ENCODE data around the gene IMMP2L.
"Not testable (repeated sequence)": the region's sequence is repeated elsewhere in the genome, so short reads cannot be mapped to it uniquely, and the experiment has no call there.

Gene IMMP2L

GRCh38 chr7:110673148-110673547 is 889.1 kb downstream of the IMMP2L start:
- no peak for DNase-seq (ENCODE audit: extremely low read depth, low read depth)

DNA sequence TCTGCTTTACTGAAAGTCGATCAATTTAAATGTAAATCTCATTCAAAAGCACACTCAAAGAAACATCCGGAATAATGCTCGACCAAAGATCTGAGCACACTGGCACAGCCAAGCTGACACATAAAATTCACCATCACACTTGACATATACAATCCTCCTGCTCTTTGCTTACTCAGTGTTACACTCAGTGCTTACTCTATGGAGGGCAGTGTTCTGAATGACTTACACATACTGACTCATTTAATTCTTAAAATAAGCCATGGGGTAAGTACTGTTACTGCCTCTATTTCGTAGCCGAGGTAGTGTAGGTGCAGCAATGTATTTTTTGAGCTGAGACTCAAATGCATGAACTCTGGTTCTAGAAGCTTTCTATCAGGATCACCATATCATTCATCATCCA is 892.9 kb downstream of the IMMP2L start:
- TF ChIP-seq, protein P1, sequence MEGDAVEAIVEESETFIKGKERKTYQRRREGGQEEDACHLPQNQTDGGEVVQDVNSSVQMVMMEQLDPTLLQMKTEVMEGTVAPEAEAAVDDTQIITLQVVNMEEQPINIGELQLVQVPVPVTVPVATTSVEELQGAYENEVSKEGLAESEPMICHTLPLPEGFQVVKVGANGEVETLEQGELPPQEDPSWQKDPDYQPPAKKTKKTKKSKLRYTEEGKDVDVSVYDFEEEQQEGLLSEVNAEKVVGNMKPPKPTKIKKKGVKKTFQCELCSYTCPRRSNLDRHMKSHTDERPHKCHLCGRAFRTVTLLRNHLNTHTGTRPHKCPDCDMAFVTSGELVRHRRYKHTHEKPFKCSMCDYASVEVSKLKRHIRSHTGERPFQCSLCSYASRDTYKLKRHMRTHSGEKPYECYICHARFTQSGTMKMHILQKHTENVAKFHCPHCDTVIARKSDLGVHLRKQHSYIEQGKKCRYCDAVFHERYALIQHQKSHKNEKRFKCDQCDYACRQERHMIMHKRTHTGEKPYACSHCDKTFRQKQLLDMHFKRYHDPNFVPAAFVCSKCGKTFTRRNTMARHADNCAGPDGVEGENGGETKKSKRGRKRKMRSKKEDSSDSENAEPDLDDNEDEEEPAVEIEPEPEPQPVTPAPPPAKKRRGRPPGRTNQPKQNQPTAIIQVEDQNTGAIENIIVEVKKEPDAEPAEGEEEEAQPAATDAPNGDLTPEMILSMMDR (IDR thresholded peaks at IDR 0.05; ENCODE audit: low read depth, low read length): no peak
- DNase-seq (ENCODE audit: extremely low read depth, low read depth): no peak

More at GRCh38 chr7:110673148-110673547, 889.1 kb downstream of the IMMP2L start:
- TF ChIP-seq, protein P1 (IDR thresholded peaks at IDR 0.05; ENCODE audit: low read depth, low read length): no peak

DNA sequence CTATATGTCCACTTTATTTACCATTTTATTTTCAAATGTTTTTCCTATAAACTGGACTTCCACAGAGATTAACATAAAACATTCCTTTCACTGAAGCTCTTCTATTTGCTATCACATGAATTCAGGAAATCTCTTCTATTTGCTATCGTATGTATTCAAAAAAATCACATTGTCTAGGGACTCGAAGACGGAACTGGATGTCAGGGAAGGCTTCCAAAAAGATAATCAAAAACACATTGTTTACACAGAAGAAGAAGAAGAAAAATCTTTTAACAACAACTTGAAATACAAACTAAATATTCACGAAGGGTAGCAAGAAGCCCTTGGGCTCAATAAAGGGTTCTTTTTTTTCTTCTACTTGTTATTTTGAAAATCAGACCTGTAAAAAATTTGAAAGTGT is 897.5 kb downstream of the IMMP2L start:
- TF ChIP-seq, protein P1 (IDR thresholded peaks at IDR 0.05; ENCODE audit: low read depth, low read length): no peak
- DNase-seq (ENCODE audit: extremely low read depth, low read depth): no peak

DNA sequence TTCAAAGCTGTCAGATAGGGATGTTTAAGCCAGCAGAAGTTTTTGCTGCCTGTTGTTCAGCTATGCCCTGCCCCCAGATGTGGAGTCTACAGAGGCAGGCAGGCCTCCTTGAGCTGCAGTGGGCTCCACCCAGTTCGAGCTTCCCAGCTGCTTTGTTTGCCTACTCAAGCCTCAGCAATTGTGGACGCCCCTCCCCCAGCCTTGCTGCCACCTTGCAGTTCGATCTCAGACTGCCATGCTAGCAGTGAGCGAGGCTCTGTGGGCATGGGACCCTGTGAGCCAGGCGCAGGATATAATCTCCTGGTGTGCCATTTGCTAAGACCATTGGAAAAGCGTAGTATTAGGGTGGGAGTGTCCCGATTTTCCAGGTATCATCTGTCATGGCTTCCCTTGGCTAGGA is 901.7 kb downstream of the IMMP2L start:
- DNase-seq (ENCODE audit: extremely low read depth, low read depth): not testable (repeated sequence)

- TF ChIP-seq, protein P1 (IDR thresholded peaks at IDR 0.05; ENCODE audit: low read depth, low read length): no peak
- no peak for DNase-seq (ENCODE audit: extremely low read depth, low read depth)
Observed at GRCh38 chr7:110650328-110650727, 912.0 kb downstream of the IMMP2L start.

DNA sequence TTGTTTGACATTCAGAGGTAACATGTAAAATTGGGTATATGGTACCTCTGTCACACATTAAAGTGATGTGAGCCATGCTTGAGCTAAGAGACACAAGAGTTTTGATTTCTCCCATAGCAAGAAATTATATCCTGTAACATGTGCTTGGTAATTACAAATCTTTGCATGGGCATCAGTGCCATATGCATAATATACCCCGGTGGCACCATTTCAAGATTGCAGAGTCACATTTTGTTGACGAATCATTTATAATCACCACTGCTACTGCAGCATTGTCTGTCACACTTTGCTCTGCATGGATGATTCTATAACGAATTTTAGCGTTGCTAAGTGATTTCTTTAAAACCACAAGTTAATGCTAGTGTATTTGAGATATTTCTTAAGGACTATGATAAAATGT is 915.0 kb downstream of the IMMP2L start:
- DNase-seq (ENCODE audit: extremely low read depth, low read depth): no peak
- TF ChIP-seq, protein P1 (IDR thresholded peaks at IDR 0.05; ENCODE audit: low read depth, low read length): no peak

DNA sequence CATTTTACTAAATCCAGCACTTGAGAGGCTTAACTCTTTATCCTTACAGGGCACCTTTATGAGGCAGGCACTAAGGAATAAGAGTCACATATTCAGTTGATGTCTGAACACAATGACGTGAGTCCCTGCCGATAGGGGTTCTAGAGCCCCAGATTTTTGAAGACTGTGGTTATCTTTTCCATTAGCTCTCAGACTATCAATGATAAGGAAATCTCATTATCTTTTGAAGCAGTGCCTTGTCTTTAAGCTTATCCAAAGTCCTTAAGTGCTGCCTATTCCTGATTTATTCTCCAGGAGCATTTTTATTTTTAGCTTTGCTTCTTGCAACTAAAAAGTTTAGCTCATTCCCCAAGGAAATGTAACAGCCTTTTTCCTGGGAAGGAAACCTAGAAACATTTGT is 915.5 kb downstream of the IMMP2L start:
- TF ChIP-seq, protein P1 (IDR thresholded peaks at IDR 0.05; ENCODE audit: low read depth, low read length): no peak
- no peak for DNase-seq (ENCODE audit: extremely low read depth, low read depth)

DNA sequence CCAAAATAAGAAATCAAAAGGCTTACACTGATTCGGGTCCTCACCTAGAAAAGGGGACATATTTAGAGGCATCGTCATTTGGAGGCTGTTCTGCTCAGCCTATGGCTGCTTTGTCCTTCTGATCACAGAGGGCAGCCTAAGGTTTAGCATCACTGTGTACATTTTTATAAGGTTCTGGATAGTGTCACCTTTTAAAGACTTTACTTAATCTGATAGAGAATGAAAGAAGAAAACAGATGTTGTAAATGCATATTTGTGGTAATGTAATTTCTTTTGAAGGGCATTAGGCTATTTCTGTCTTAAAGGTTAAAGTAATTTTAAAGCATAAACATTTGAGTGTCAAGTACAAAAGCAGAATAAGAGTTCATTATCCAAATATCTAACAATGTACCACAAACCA is 916.7 kb downstream of the IMMP2L start:
- TF ChIP-seq, protein P1 (IDR thresholded peaks at IDR 0.05; ENCODE audit: low read depth, low read length): no peak
- no peak for DNase-seq (ENCODE audit: extremely low read depth, low read depth)
